IPS-NIHi11 (cell line): ENCODE results near the gene SERINC4.
"Not testable (repeated sequence)": the region's sequence is repeated elsewhere in the genome, so short reads cannot be mapped to it uniquely, and the experiment has no call there.

Experiments used
- DNase-seq: peaks from one replicate; pipeline ENCODE4 v3.0.0; 2012; ENCODE audit warnings: mixed read lengths, low spot score

The SERINC4 gene

DNA sequence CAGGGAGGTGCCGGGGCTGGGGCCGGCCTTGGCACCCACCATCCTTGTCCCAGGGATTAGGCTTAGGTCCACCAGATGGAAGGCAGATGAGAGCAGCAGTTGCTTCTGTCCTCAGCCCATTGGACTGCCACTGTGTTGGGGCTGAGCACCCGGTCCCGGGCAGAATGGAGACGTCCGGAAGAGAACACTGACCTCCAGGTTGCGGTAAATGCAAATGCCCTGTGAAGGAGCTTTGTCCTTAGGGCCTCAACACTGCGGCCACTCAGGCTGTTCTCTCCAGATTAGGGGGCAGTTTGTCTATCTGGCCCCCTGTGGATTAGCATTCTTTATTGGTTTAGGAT lies at the start of gene SERINC4:
Gene SERINC4, minus strand, starts transcription at position 276 of the 341 bp plus-strand sequence. Its CDS starts 234 bp downstream, at position 42.
- DNase-seq: no peak

GRCh38 chr15:43845421-43845820 lies 45.4 kb upstream of the SERINC4 start:
- no peak for DNase-seq

DNA sequence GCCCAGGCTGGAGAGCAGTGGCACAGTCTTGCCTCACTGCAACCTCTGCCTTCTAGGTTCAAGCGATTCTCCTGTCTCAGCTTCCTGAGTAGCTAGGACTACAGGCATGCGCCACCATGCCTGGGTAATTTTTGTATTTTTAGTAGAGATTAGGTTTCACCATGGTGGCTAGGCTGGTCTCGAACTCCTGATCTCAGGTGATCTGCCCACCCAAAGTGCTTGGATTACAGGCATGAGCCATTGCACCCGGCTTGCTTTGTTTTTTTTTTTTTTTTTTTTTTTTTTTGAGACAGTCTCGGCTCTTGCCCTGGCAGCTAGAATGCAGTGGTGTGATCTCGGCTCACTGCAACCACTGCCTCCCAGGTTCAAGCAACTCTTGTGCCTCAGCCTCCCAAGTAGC lies 32.5 kb upstream of the SERINC4 start:
- not testable (repeated sequence) for DNase-seq

DNA sequence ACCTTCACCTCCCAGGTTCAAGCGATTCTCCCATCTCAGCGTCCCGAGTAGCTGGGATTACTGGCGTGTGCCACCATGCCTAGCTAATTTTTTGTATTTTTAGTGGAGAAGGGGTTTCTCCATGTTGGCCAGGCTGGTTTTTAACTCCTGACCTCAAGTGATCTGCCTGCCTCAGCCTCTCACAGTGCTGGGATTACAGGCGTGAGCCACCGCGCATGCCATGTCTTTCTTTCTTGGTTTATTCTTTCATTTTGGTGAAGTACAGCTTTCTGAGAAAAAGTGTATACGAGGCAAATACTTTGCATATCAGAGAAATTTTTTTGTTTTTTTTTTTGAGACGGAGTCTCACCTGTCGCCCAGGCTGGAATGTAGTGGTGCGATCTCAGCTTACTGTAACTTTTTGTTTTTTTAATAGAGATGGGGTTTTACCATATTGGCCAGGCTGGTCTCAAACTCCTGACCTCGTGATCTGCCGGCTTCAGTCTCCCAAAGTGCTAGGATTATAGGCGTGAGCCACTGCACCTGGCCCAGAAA lies 31.6 kb upstream of the SERINC4 start:
- DNase-seq: not testable (repeated sequence)

DNA sequence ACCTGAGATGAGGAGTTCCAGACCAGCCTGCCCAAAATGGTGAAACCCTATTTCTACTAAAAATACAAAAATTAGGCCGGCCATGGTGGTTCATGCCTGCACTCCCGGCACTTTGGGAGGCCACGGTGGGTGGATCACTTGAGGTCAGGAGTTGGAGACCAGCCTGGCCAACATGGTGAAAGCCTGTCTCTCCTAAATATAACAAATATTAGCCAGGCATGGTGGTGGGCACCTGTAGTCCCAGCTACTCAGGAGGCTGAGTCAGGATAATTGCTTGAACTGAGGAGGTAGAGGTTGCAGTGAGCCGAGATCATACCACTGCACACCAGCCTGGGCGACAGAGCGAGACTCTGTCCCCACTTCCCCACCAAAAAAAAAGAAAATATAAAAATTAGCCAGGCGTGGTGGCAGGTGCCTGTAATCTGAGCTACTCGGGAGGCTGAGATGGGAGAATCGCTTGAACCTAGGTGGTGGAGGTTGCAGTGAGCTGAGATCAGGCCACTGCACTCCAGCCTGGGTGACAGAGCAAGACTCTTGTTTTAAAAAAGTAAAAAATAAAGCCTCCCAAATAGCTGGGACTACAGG lies 30.8 kb upstream of the SERINC4 start:
- DNase-seq: not testable (repeated sequence)

DNA sequence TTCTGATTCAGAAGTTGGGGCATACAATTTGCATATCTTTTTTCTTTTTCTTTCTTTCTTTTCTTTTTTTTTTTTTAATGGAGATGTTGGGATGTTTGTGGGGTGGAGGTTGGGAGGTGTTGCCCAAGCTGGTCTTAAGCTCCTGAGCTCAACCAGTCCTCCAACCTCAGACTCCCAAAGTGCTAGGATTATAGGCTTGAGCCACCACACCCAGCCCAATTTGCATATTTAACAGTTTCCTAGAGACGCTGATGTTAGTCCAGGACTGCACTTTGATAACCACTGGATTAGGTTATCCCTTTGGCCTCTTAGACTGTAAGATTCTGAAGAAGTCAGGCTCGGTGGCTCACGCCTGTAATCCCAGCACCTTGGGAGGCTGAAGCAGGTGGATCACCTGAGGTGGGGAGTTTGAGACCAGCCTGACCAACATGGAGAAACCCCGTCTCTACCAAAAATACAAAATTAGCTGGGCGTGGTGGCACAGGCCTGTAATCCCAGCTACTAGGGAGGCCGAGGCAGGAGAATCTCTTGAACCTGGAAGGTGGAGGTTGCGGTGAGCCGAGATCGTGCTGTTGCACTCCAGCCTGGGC lies 30.0 kb upstream of the SERINC4 start:
- DNase-seq: not testable (repeated sequence)

DNA sequence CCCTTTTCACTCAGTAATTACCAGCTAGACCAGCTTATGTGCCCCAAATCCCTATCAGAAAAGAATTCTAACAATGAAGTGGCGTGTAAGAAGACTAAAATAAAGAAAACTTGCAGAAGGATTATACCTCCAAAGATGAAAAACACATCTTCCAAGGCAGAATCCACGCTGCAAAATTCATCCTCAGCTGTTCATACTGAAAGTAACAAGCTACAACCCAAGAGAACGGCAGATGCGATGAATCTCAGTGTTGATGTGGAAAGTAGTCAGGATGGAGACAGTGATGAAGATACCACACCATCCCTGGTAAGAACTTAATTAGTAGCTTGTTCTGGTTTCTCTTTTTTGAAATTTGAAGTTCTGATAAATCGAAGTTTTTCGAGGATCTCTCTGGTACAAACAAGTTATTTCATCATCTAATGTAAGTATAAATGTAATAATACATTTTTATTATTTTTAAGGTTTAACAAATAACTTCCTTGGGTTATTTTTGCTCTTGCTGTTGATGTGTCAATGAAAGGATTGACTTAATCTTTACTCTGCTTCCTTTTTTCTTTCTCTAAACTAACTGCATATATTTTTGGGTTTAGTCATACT lies 28.1 kb upstream of the SERINC4 start:
- no peak for DNase-seq

- DNase-seq: peak; percentile 87
Observed at GRCh38 chr15:43826508-43827341, 26.7 kb upstream of the SERINC4 start, which contains the start of gene WDR76. Gene WDR76, plus strand, starts transcription at chr15:43827002. Its CDS starts 31 bp downstream, at chr15:43827033.

DNA sequence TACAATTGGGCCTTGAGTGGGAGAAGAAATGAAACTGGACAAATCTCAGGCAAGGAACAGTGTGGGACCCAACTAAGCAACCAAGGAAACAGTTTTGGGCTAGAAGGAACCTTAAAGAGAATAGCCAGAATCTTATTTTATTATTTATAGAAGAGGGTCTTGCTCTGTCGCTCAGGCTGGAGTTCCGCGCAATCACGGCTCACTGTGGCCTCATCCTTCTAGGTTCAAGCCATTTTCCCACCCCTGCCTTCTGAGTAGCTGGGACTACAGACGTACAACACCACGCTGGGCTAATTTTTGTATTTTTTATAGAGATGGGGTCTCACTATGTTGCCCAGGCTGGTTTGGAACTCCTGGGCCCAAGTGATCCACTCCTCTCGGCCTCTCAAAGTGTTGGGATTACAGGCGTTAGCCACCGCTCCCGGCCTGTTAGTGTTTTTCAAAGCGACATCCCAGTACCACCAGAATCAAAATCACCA lies 26.0 kb upstream of the SERINC4 start:
- DNase-seq: no peak

- not testable (repeated sequence) for DNase-seq
Observed at GRCh38 chr15:43825305-43825704, 25.3 kb upstream of the SERINC4 start.

GRCh38 chr15:43824302-43825246 lies 24.6 kb upstream of the SERINC4 start, which contains the start of gene MFAP1:
Gene MFAP1, minus strand, starts transcription at chr15:43824690. Its CDS starts 121 bp downstream, at chr15:43824569.
- DNase-seq: peak; percentile 94

DNA sequence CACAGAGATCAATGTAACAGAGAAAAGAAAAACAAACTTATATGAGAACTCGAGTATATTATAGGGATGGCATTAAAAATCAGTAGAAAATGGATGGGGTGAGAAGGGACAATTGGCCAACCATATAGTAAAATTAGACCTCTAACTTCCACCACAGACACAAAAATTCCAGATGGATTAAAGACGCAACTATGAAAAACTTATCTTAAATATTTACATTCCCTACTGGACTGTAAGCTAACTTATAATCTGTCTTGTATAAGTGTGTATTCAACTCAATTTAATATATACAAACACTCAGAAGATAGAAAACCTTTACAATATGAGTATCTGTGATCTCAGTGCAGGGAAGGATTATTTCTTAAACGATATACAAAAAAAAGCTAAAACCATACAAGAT lies 21.5 kb upstream of the SERINC4 start:
- no peak for DNase-seq

GRCh38 chr15:43815064-43815463 lies 15.0 kb upstream of the SERINC4 start:
- not testable (repeated sequence) for DNase-seq

DNA sequence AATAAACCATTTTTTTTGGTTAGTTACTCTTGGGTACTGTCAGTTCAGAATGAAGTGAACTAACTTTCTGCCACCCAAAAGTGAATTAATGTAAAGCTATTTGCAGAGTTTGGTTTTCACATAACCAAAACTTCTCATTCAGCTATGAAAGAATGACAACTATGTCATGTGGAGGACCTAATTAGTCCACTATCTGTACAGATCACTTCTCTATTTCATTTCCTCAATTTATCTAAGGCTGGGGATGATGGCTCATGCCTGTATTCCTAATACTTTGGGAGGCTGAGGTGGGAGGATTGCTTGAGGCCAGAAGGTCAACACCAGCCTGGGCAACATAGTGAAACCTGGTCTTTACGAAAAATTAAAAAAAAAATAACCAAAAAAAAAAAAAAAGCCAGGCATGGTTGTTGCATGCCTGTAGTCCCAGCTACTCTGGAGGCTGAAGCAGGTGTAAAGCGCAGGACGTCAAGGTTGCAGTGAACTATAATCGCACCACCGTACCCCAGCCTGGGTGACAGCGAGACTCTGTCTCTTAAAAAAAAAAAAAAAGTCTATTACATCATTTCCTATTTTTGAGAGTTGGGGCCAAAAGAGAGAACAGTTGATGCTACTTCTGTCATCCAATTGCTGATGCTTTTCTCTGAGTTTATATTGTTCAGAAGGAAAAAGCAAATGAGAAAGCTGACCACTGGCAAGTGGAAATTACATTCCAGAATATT lies 9.1 kb upstream of the SERINC4 start:
- no peak for DNase-seq

- DNase-seq: no peak
Observed at GRCh38 chr15:43808435-43808950, 8.5 kb upstream of the SERINC4 start.

DNA sequence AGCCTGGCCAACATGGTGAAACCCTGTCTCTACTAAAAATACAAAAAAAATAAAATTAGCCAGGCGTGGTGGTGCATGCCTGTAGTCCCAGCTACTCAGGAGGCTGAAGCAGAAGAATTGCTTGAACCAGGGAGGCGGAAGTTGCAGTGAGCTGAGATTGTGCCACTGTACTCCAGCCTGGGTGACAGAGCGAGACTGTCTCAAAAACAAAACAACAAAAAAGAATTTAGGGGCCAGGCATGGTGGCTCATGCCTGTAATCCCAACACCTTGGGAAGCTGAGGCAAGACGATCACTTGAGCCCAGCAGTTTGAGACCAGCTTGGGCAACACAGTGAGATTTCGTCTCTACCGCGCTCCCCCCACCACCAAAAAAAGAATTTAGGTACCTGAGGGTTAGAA lies 2.7 kb upstream of the SERINC4 start:
- not testable (repeated sequence) for DNase-seq

GRCh38 chr15:43800286-43801141 lies 494 bp upstream of the SERINC4 start, which contains the start of gene HYPK:
Gene HYPK, plus strand, starts transcription at chr15:43800599. Its CDS starts 24 bp downstream, at chr15:43800623.
- DNase-seq: peak; percentile 90

DNA sequence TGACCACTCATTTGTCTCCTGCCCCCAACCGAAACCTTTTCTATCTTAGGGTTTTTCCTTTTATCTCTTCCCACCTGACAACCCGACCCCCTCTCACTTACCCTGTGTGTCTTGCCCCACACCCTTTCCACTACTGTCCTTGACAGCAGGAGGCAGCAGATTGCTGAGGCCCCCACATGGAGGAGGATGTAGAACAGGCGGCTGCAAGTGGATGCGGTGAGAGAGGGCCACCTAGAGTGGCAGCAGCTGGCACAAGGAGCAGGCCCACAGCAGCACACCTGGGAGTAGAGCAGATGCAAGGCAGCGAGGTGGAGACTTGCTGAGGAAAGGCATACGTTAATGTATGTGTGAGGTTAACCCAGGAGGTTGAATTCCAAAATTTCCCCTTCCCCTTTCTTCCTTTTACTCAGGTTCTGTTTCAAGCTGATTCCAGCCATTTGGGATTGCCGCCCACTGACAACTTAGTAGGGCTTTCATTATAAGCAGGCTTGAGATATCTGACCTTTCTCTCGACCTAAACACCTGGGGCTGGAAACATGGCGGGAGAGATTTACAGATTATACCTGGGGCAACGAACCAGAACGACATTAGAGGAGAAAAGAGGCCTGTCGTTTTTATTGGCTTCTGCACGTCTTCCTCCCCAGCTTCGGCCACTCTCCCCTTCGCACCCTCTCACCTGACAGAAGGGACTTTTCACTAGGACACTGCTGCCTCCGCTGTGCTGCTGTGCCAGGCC lies 643 bp downstream of the SERINC4 start:
- no peak for DNase-seq
